Measurements from ENCODE around the gene ZNF780B.

Gene ZNF780B

GRCh38 chr19:40055832-40056504 is at the start of gene ZNF780B:
Gene ZNF780B (minus strand): TSS chr19:40056231. CDS start chr19:40050332, 5,899 bp downstream.
- H4K20me1 ChIP-seq (ENCODE audit: insufficient read depth) = no peaks in the 10 kb centered on the region
- H3K27ac ChIP-seq = peak within 1 kb of the TSS; percentile 22; the same call in 1 of the 2 replicates

GRCh38 chr19:40104754-40105153 is 48.7 kb upstream of the ZNF780B start:
- H3K36me3 ChIP-seq (ENCODE audit: insufficient read depth) = no peaks in the 10 kb centered on the region
- no peak overlapping the region for H3K4me3 ChIP-seq (IDR thresholded peaks at IDR 0.05; ENCODE audit: insufficient read depth, low read depth, low read length)
- no peaks in the 10 kb centered on the region for H3K79me2 ChIP-seq (ENCODE audit: insufficient read depth, low read depth)
- 0 out of 2 replicates have a peak, but pooled peaks cover 4% of the 10 kb centered on the region for H3K27me3 ChIP-seq (ENCODE audit: insufficient read depth, low read depth)
- no peak for TF ChIP-seq CTCF (conservative IDR thresholded peaks at IDR 0.05; ENCODE audit: low read depth, low read length)
- H4K20me1 ChIP-seq (ENCODE audit: insufficient read depth) = no peaks in the 10 kb centered on the region
- H3K9ac ChIP-seq = no peak overlapping the region
- no peak overlapping the region for H2AFZ ChIP-seq (ENCODE audit: low read depth)
- H3K4me1 ChIP-seq (ENCODE audit: low read depth, poor library complexity, severe bottlenecking) = no peaks in the 10 kb centered on the region
- H3K4me2 ChIP-seq = no peak overlapping the region
- H3K27ac ChIP-seq = no peak overlapping the region

More at GRCh38 chr19:40055832-40056504, at the start of gene ZNF780B:
- Histone ChIP-seq H2AFZ (ENCODE audit: low read depth) (peak within 1 kb of the TSS; percentile 70), H3K79me2 (ENCODE audit: insufficient read depth, low read depth) (peaks cover 29% of the 10 kb centered on the region; the same call in 1 of the 2 replicates), H3K36me3 (ENCODE audit: insufficient read depth) (no peaks in the 10 kb centered on the region), H3K4me2 (peak within 1 kb of the TSS; percentile 72), H3K4me1 (ENCODE audit: low read depth, poor library complexity, severe bottlenecking) (peaks cover 26% of the 10 kb centered on the region), H3K4me3 (IDR thresholded peaks at IDR 0.05; ENCODE audit: insufficient read depth, low read depth, low read length) (peak within 1 kb of the TSS; percentile 70), H3K27me3 (ENCODE audit: insufficient read depth, low read depth) (no peaks in the 10 kb centered on the region), H3K9ac (peak within 1 kb of the TSS; percentile 66)
- TF ChIP-seq CTCF (conservative IDR thresholded peaks at IDR 0.05; ENCODE audit: low read depth, low read length) = no peak

GRCh38 chr19:40103600-40103999 is 47.6 kb upstream of the ZNF780B start:
- Histone ChIP-seq H4K20me1 (ENCODE audit: insufficient read depth) (no peaks in the 10 kb centered on the region), H3K27ac (no peak overlapping the region), H2AFZ (ENCODE audit: low read depth) (no peak overlapping the region), H3K27me3 (ENCODE audit: insufficient read depth, low read depth) (0 out of 2 replicates have a peak, but pooled peaks cover 4% of the 10 kb centered on the region), H3K36me3 (ENCODE audit: insufficient read depth) (no peaks in the 10 kb centered on the region), H3K4me1 (ENCODE audit: low read depth, poor library complexity, severe bottlenecking) (no peaks in the 10 kb centered on the region), H3K9ac (no peak overlapping the region), H3K4me2 (no peak overlapping the region), H3K4me3 (IDR thresholded peaks at IDR 0.05; ENCODE audit: insufficient read depth, low read depth, low read length) (no peak overlapping the region), H3K79me2 (ENCODE audit: insufficient read depth, low read depth) (no peaks in the 10 kb centered on the region)
- no peak for TF ChIP-seq CTCF (conservative IDR thresholded peaks at IDR 0.05; ENCODE audit: low read depth, low read length)

GRCh38 chr19:40101813-40102212 is 45.8 kb upstream of the ZNF780B start:
- no peak overlapping the region for H2AFZ ChIP-seq (ENCODE audit: low read depth)
- no peaks in the 10 kb centered on the region for H3K36me3 ChIP-seq (ENCODE audit: insufficient read depth)
- 0 out of 2 replicates have a peak, but pooled peaks cover 4% of the 10 kb centered on the region for H3K27me3 ChIP-seq (ENCODE audit: insufficient read depth, low read depth)
- no peaks in the 10 kb centered on the region for H3K4me1 ChIP-seq (ENCODE audit: low read depth, poor library complexity, severe bottlenecking)
- H3K9ac ChIP-seq = no peak overlapping the region
- TF ChIP-seq CTCF (conservative IDR thresholded peaks at IDR 0.05; ENCODE audit: low read depth, low read length) = no peak
- H3K4me2 ChIP-seq = no peak overlapping the region
- H3K79me2 ChIP-seq (ENCODE audit: insufficient read depth, low read depth) = no peaks in the 10 kb centered on the region
- no peak overlapping the region for H3K27ac ChIP-seq
- H3K4me3 ChIP-seq (IDR thresholded peaks at IDR 0.05; ENCODE audit: insufficient read depth, low read depth, low read length) = no peak overlapping the region
- no peaks in the 10 kb centered on the region for H4K20me1 ChIP-seq (ENCODE audit: insufficient read depth)
